ENCODE results near the gene TSPAN1.

TSPAN1 gene

GRCh38 chr1:46158312-46159281, 16.3 kb upstream of the TSPAN1 start:
- TF ChIP-seq REST (IDR thresholded peaks at IDR 0.05; ENCODE audit: low read depth) (no peak), FOXM1 (IDR thresholded peaks at IDR 0.05; ENCODE audit: borderline replicate concordance, low read depth) (no peak), NFIC (IDR thresholded peaks at IDR 0.05) (no peak), MAX (IDR thresholded peaks at IDR 0.05) (no peak), USF1 (IDR thresholded peaks at IDR 0.05) (no peak), RAD21 (IDR thresholded peaks at IDR 0.05; ENCODE audit: low read depth) (no peak), EGR1 (IDR thresholded peaks at IDR 0.05) (no peak), TCF12 (IDR thresholded peaks at IDR 0.05; ENCODE audit: low read depth) (no peak), TEAD4 (IDR thresholded peaks at IDR 0.05) (no peak), YY1 (IDR thresholded peaks at IDR 0.05; ENCODE audit: low read depth) (no peak), ZBTB7A (IDR thresholded peaks at IDR 0.05; ENCODE audit: low read depth) (no peak), EP300 (IDR thresholded peaks at IDR 0.05; ENCODE audit: borderline replicate concordance) (no peak), CEBPB (IDR thresholded peaks at IDR 0.05) (no peak), TAF1 (IDR thresholded peaks at IDR 0.05; ENCODE audit: low read depth) (no peak), CREB1 (IDR thresholded peaks at IDR 0.05; ENCODE audit: low read depth) (no peak)

- TF ChIP-seq ZBTB7A (IDR thresholded peaks at IDR 0.05; ENCODE audit: low read depth) (no peak), TAF1 (IDR thresholded peaks at IDR 0.05; ENCODE audit: low read depth) (no peak), REST (IDR thresholded peaks at IDR 0.05; ENCODE audit: low read depth) (no peak), TCF12 (IDR thresholded peaks at IDR 0.05; ENCODE audit: low read depth) (no peak), TEAD4 (IDR thresholded peaks at IDR 0.05) (no peak), EGR1 (IDR thresholded peaks at IDR 0.05) (no peak), FOXM1 (IDR thresholded peaks at IDR 0.05; ENCODE audit: borderline replicate concordance, low read depth) (no peak), YY1 (IDR thresholded peaks at IDR 0.05; ENCODE audit: low read depth) (no peak), CEBPB (IDR thresholded peaks at IDR 0.05) (no peak)
Observed at GRCh38 chr1:46159516-46159915, 15.4 kb upstream of the TSPAN1 start.

GRCh38 chr1:46160212-46160611, 14.7 kb upstream of the TSPAN1 start:
- no peak for TF ChIP-seq TAF1 (IDR thresholded peaks at IDR 0.05; ENCODE audit: low read depth)
- TF ChIP-seq YY1 (IDR thresholded peaks at IDR 0.05; ENCODE audit: low read depth): no peak
- TF ChIP-seq RAD21 (IDR thresholded peaks at IDR 0.05; ENCODE audit: low read depth): no peak
- TF ChIP-seq REST (IDR thresholded peaks at IDR 0.05; ENCODE audit: low read depth): no peak
- no peak for TF ChIP-seq ZBTB7A (IDR thresholded peaks at IDR 0.05; ENCODE audit: low read depth)
- no peak for TF ChIP-seq EGR1 (IDR thresholded peaks at IDR 0.05)
- TF ChIP-seq TCF12 (IDR thresholded peaks at IDR 0.05; ENCODE audit: low read depth): no peak
- no peak for TF ChIP-seq EP300 (IDR thresholded peaks at IDR 0.05; ENCODE audit: borderline replicate concordance)
- TF ChIP-seq MAX (IDR thresholded peaks at IDR 0.05): no peak
- TF ChIP-seq TEAD4 (IDR thresholded peaks at IDR 0.05): no peak
- no peak for TF ChIP-seq CREB1 (IDR thresholded peaks at IDR 0.05; ENCODE audit: low read depth)
- TF ChIP-seq USF1 (IDR thresholded peaks at IDR 0.05): no peak
- TF ChIP-seq CEBPB (IDR thresholded peaks at IDR 0.05): no peak
- TF ChIP-seq FOXM1 (IDR thresholded peaks at IDR 0.05; ENCODE audit: borderline replicate concordance, low read depth): no peak
- TF ChIP-seq NFIC (IDR thresholded peaks at IDR 0.05): no peak
